Measurements from ENCODE around the gene MTMR3. TPM values are rescaled to one million over a fixed set of nuclear protein-coding genes. Genes with fewer than 3 reads are reported as not detected.

Gene MTMR3
- total RNA-seq, 2 donors from 2014 or later = 53.9 to 55.7 TPM

GRCh38 chr22:30041881-30042280, 158.9 kb downstream of the MTMR3 start:
- Mint-ChIP-seq H3K27ac (no peak overlapping the region), H3K27me3 (peaks cover 16% of the 10 kb centered on the region), H3K4me1 (peaks cover 8% of the 10 kb centered on the region), H3K36me3 (ENCODE audit: low read depth) (peaks cover 3% of the 10 kb centered on the region), H3K4me3 (no peak overlapping the region)
- no peak for ATAC-seq
- no peaks in the 10 kb centered on the region for H3K9me3 ChIP-seq (ENCODE audit: control insufficient read depth, low read length, poor library complexity, severe bottlenecking)
- DNase-seq = no peak

- peaks cover 16% of the 10 kb centered on the region for H3K27me3 Mint-ChIP-seq
- peaks cover 3% of the 10 kb centered on the region for H3K36me3 Mint-ChIP-seq (ENCODE audit: low read depth)
- H3K4me3 Mint-ChIP-seq = no peak overlapping the region
- peaks cover 9% of the 10 kb centered on the region for H3K4me1 Mint-ChIP-seq
- no peak overlapping the region for H3K27ac Mint-ChIP-seq
- ATAC-seq = no peak
- no peak for DNase-seq
- no peaks in the 10 kb centered on the region for H3K9me3 ChIP-seq (ENCODE audit: control insufficient read depth, low read length, poor library complexity, severe bottlenecking)
These were observed 160.2 kb downstream of the MTMR3 start for GRCh38 chr22:30043161-30043560.

GRCh38 chr22:30044369-30044768, 161.4 kb downstream of the MTMR3 start:
- no peak for DNase-seq
- Mint-ChIP-seq H3K27ac (no peak overlapping the region), H3K27me3 (peaks cover 16% of the 10 kb centered on the region), H3K36me3 (ENCODE audit: low read depth) (peaks cover 3% of the 10 kb centered on the region), H3K4me3 (no peak overlapping the region), H3K4me1 (peaks cover 9% of the 10 kb centered on the region)
- no peak for ATAC-seq
- H3K9me3 ChIP-seq (ENCODE audit: control insufficient read depth, low read length, poor library complexity, severe bottlenecking) = no peaks in the 10 kb centered on the region

DNA sequence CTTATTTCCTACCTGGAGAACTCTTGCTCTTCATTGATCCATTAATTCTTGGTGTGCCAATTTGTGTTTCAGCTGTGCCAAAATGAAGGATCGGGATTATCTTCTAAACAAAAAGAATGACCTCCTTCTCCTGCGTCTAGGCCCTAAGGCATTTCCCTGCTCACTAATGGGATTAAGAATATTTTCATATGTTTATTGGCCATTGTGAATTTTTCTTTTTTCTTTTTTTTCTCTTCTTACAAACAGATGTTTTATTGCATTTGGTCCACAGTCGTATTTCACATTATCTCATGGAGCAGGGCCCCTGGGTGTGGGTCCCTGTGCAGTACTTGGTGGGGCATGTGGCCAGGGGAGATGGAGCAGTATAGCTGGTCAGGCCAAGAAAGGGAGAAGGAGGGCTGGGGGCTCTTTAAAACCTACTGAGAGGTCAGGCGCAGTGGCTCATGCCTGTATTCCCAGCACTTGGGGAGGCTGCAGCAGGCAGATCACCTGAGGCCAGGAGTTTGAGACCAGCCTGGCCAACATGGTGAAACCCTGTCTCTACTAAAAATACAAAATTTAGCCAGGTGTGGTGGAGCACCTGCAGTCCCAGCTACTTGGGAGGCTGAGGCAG, 162.0 kb downstream of the MTMR3 start:
- Mint-ChIP-seq H3K27me3 (peaks cover 16% of the 10 kb centered on the region), H3K4me3 (no peak overlapping the region), H3K36me3 (ENCODE audit: low read depth) (peaks cover 3% of the 10 kb centered on the region), H3K4me1 (peaks cover 9% of the 10 kb centered on the region), H3K27ac (no peak overlapping the region)
- ATAC-seq = no peak
- H3K9me3 ChIP-seq (ENCODE audit: control insufficient read depth, low read length, poor library complexity, severe bottlenecking) = no peaks in the 10 kb centered on the region
- DNase-seq = no peak

DNA sequence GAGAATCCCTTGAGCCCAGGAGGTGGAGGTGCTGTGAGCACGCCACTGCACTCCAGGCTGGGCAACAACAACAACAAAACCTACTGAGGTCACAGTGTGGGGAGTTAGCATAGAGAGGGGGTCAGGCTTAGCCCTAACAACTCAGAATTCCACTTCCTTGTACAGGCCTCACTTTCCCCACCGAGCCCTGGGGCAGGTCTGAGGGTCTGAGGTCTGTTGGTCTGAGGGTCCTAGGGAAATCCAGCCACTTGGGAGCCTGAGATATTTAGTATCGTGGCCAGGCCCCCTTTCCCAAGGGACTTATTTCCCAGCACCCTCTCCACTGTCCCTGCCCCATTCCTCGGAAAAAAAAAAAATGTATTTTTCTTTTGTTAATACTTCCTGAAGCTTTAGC, 162.5 kb downstream of the MTMR3 start:
- no peak for DNase-seq

GRCh38 chr22:30045901-30046715, 163.1 kb downstream of the MTMR3 start:
- no peaks in the 10 kb centered on the region for H3K9me3 ChIP-seq (ENCODE audit: control insufficient read depth, low read length, poor library complexity, severe bottlenecking)
- H3K4me1 Mint-ChIP-seq = peaks cover 9% of the 10 kb centered on the region
- H3K27me3 Mint-ChIP-seq = peaks cover 16% of the 10 kb centered on the region
- ATAC-seq (no peak), DNase-seq (no peak)
- peaks cover 3% of the 10 kb centered on the region for H3K36me3 Mint-ChIP-seq (ENCODE audit: low read depth)
- H3K27ac Mint-ChIP-seq = no peak overlapping the region
- H3K4me3 Mint-ChIP-seq = no peak overlapping the region

More for the DNA sequence above, 162.5 kb downstream of the MTMR3 start:
- H3K27ac Mint-ChIP-seq = no peak overlapping the region
- ATAC-seq = no peak
- peaks cover 3% of the 10 kb centered on the region for H3K36me3 Mint-ChIP-seq (ENCODE audit: low read depth)
- H3K4me1 Mint-ChIP-seq = peaks cover 9% of the 10 kb centered on the region
- peaks cover 16% of the 10 kb centered on the region for H3K27me3 Mint-ChIP-seq
- H3K9me3 ChIP-seq (ENCODE audit: control insufficient read depth, low read length, poor library complexity, severe bottlenecking) = no peaks in the 10 kb centered on the region
- H3K4me3 Mint-ChIP-seq = no peak overlapping the region

- Mint-ChIP-seq H3K27me3 (peaks cover 12% of the 10 kb centered on the region), H3K4me1 (peaks cover 9% of the 10 kb centered on the region), H3K36me3 (ENCODE audit: low read depth) (peaks cover 3% of the 10 kb centered on the region), H3K27ac (peak overlapping the region; percentile 47), H3K4me3 (no peak overlapping the region)
- no peak for DNase-seq
- H3K9me3 ChIP-seq (ENCODE audit: control insufficient read depth, low read length, poor library complexity, severe bottlenecking) = no peaks in the 10 kb centered on the region
- no peak for ATAC-seq
These were observed 163.9 kb downstream of the MTMR3 start for GRCh38 chr22:30046716-30047363.

DNA sequence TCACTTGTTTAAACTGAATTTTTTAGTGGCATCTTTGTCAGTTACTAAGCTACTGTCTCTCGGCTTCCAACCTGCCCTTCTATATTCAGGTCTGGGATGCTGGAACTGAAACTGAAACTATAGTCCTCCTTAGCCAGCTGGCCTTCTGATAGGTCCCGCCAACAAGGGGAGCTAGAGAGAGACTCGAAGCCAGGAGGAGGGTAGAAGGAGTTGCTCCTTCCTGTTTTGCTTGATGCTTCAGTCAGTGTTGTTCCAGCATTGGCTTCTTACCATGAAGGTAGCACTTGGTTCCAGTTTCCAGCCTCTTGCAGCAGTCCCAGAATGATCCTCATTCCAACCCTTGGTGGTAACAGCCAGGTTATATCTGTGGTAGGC, 164.4 kb downstream of the MTMR3 start:
- H3K9me3 ChIP-seq (ENCODE audit: control insufficient read depth, low read length, poor library complexity, severe bottlenecking) = no peaks in the 10 kb centered on the region
- Mint-ChIP-seq H3K4me3 (no peak overlapping the region), H3K36me3 (ENCODE audit: low read depth) (peaks cover 3% of the 10 kb centered on the region), H3K4me1 (peaks cover 7% of the 10 kb centered on the region), H3K27me3 (peaks cover 7% of the 10 kb centered on the region), H3K27ac (peak overlapping the region; percentile 47)
- DNase-seq = no peak
- peak; percentile 88 for ATAC-seq

- Mint-ChIP-seq H3K4me3 (no peak overlapping the region), H3K36me3 (ENCODE audit: low read depth) (no peaks in the 10 kb centered on the region), H3K4me1 (peaks cover 6% of the 10 kb centered on the region), H3K27me3 (no peaks in the 10 kb centered on the region), H3K27ac (peak overlapping the region; percentile 17)
- ATAC-seq (no peak), DNase-seq (no peak)
- H3K9me3 ChIP-seq (ENCODE audit: control insufficient read depth, low read length, poor library complexity, severe bottlenecking) = no peaks in the 10 kb centered on the region
These were observed 165.7 kb downstream of the MTMR3 start for GRCh38 chr22:30048681-30049080.

- H3K4me1 Mint-ChIP-seq = peaks cover 3% of the 10 kb centered on the region
- no peak for ATAC-seq
- H3K27me3 Mint-ChIP-seq = no peaks in the 10 kb centered on the region
- DNase-seq = no peak
- H3K9me3 ChIP-seq (ENCODE audit: control insufficient read depth, low read length, poor library complexity, severe bottlenecking) = peaks cover 3% of the 10 kb centered on the region
- H3K4me3 Mint-ChIP-seq = no peak overlapping the region
- no peak overlapping the region for H3K27ac Mint-ChIP-seq
- no peaks in the 10 kb centered on the region for H3K36me3 Mint-ChIP-seq (ENCODE audit: low read depth)
These were observed 171.2 kb downstream of the MTMR3 start for GRCh38 chr22:30054067-30054763.

DNA sequence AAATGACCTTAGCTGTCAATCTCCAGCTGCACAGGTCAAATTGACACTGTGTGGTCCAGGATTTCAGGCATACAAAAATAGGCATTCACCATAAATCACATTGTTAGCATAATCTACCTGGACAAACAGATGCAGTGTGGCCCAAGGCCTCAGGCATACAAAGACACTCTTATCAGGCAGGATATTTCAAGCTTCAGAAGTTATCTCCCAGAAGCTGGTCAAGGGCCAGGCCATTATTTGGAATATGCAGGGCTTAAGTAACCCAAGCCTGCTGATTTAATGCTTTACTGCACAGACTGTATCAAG, 171.7 kb downstream of the MTMR3 start:
- DNase-seq = no peak
- Mint-ChIP-seq H3K4me3 (no peak overlapping the region), H3K4me1 (peaks cover 3% of the 10 kb centered on the region), H3K36me3 (ENCODE audit: low read depth) (no peaks in the 10 kb centered on the region), H3K27me3 (no peaks in the 10 kb centered on the region), H3K27ac (no peak overlapping the region)
- no peak for ATAC-seq
- peaks cover 3% of the 10 kb centered on the region for H3K9me3 ChIP-seq (ENCODE audit: control insufficient read depth, low read length, poor library complexity, severe bottlenecking)

DNA sequence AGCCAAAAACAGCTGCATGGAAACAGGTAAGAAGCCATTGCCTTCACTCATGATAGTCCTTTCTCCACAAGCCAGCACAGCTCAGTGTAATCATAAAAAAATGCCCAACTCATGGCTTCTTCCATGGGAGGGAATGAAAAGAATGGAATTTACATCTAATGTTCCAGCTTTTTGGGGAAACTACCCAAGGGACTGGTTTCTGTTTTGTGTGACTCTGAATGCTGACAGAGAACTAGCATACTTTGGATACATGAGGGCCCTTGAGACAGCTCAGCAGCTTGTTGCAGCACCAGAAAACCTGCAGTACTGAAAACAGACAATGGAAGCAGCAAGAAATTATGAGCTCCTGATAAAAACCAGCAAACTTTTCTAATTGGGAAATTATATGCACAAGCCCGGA, 173.0 kb downstream of the MTMR3 start:
- H3K9me3 ChIP-seq (ENCODE audit: control insufficient read depth, low read length, poor library complexity, severe bottlenecking) = peaks cover 3% of the 10 kb centered on the region
- ATAC-seq = no peak
- H3K36me3 Mint-ChIP-seq (ENCODE audit: low read depth) = no peaks in the 10 kb centered on the region
- H3K4me3 Mint-ChIP-seq = no peak overlapping the region
- DNase-seq = no peak
- peaks cover 3% of the 10 kb centered on the region for H3K4me1 Mint-ChIP-seq
- H3K27ac Mint-ChIP-seq = no peak overlapping the region
- H3K27me3 Mint-ChIP-seq = no peaks in the 10 kb centered on the region

GRCh38 chr22:30057375-30057774, 174.4 kb downstream of the MTMR3 start:
- H3K4me3 Mint-ChIP-seq = no peak overlapping the region
- DNase-seq = no peak
- H3K27me3 Mint-ChIP-seq = no peaks in the 10 kb centered on the region
- peaks cover 3% of the 10 kb centered on the region for H3K4me1 Mint-ChIP-seq
- ATAC-seq = no peak
- no peaks in the 10 kb centered on the region for H3K36me3 Mint-ChIP-seq (ENCODE audit: low read depth)
- peaks cover 3% of the 10 kb centered on the region for H3K9me3 ChIP-seq (ENCODE audit: control insufficient read depth, low read length, poor library complexity, severe bottlenecking)
- no peak overlapping the region for H3K27ac Mint-ChIP-seq

Data from T-helper 17 cell (primary cell).